Prostate gland (tissue), 2 donors: ENCODE results near the gene PCDH8. TPM values are rescaled to one million over a fixed set of nuclear protein-coding genes. Genes with fewer than 3 reads are reported as not detected.

Source experiments
- DNase-seq: peaks from one replicate; pipeline ENCODE4 v3.0.0-alpha.2; 2019; ENCODE audit warnings: low spot score
- H3K27ac ChIP-seq, 2 donors: fragments of 200-600 bp; sonication (generic); 2 replicates each; pipeline ENCODE4 v1.5.1; 2017 to 2019
- H3K27me3 ChIP-seq: fragments of 200-600 bp; sonication (generic); replicated peaks from 2 replicates; pipeline ENCODE4 v1.5.1; 2019; ENCODE audit not compliant: insufficient read depth
- H3K36me3 ChIP-seq, 2 donors: fragments of 200-600 bp; sonication (generic); 1 replicate in 1 of 2; 2 replicates in 1 of 2; pipeline versions ENCODE4 v1.5.1 to v1.8.1; 2017 to 2019
- H3K4me1 ChIP-seq: fragments of 200-600 bp; sonication (generic); replicated peaks from 2 replicates; pipeline ENCODE4 v1.5.1; 2019
- H3K4me3 ChIP-seq, 2 donors: fragments of 200-600 bp; sonication (generic); 2 replicates each; pipeline ENCODE4 v1.5.1; 2017 to 2019
- H3K9me3 ChIP-seq: fragments of 200-600 bp; sonication (generic); 2 replicates; pipeline ENCODE4 v1.5.1; 2017
- CTCF ChIP-seq, 4 experiments: fragments of 200-600 bp in 2 of 4; fragments of 450-650 bp in 2 of 4; sonication (generic) in 2 of 4; IDR thresholded peaks; 1 replicate in 3 of 4; 2 replicates in 1 of 4; pipeline ENCODE4 v1.5.1; 2016 to 2019; ENCODE audit warnings: antibody characterized with exemption in 4 of 4, mild to moderate bottlenecking in 2 of 4, moderate library complexity in 2 of 4
- POLR2A ChIP-seq: fragments of 450-650 bp; IDR thresholded peaks from one replicate; pipeline ENCODE4 v1.6.1; 2016; ENCODE audit warnings: antibody characterized with exemption, mild to moderate bottlenecking
- POLR2AphosphoS5 ChIP-seq: sonication (generic); formaldehyde crosslinking; IDR thresholded peaks from one replicate; pipeline ENCODE4 v1.6.1; 2017; ENCODE audit warnings: antibody characterized with exemption
- WGBS: methylation state at CpG from one replicate; pipeline ENCODE4 v1.1.5; 2018; 5-methylcytosine and 5-hydroxymethylcytosine counted together
- intact Hi-C: fragments of 100-400 bp; cut with DNase I; formaldehyde crosslinking; loops from one replicate; pipeline ENCODE4 v1.14.2; 2022
- total RNA-seq, 2 donors: library from RNA; depleted of rRNA; stranded (reverse); fragments of >200 nt; gene quantifications; one replicate each; pipeline ENCODE4 v1.1.0, GENCODE V29; 2016

Gene PCDH8
- total RNA-seq, 2 donors from 2014 or later = 6.0 to 9.5 TPM

- H3K27me3 ChIP-seq = peaks cover 29% of the 10 kb centered on the region
- TF ChIP-seq CTCF (IDR thresholded peaks at IDR 0.05) (no peak), POLR2AphosphoS5 (no peak), POLR2A (no peak)
- peaks cover 3% of the 10 kb centered on the region for H3K4me1 ChIP-seq
- H3K4me3 ChIP-seq = no peak overlapping the region
- intact Hi-C loops = no loop called here
- 10% methylated on average over 43 of the region's 75 CpGs for WGBS
- H3K27ac ChIP-seq = no peak overlapping the region
- no peak for DNase-seq
- no peaks in the 10 kb centered on the region for H3K9me3 ChIP-seq
- H3K36me3 ChIP-seq = no peaks in the 10 kb centered on the region
Observed at GRCh38 chr13:52847682-52848432, 583 bp downstream of the PCDH8 start.

- Histone ChIP-seq H3K27me3 (peaks cover 29% of the 10 kb centered on the region), H3K4me3 (no peak overlapping the region), H3K27ac (no peak overlapping the region), H3K36me3 (no peaks in the 10 kb centered on the region), H3K9me3 (no peaks in the 10 kb centered on the region), H3K4me1 (peaks cover 3% of the 10 kb centered on the region)
- TF ChIP-seq POLR2AphosphoS5 (no peak), CTCF (IDR thresholded peaks at IDR 0.05) (no peak), POLR2A (no peak)
- intact Hi-C loops = no loop called here
- DNase-seq = no peak
- 20% methylated on average over 1 of the region's 51 CpGs for WGBS
Observed at GRCh38 chr13:52847322-52847681, 1.1 kb downstream of the PCDH8 start.

- no peak overlapping the region for H3K27ac ChIP-seq
- 6% methylated on average over 65 of the region's 100 CpGs for WGBS
- H3K4me1 ChIP-seq = peaks cover 3% of the 10 kb centered on the region
- no peak overlapping the region for H3K4me3 ChIP-seq
- no peaks in the 10 kb centered on the region for H3K36me3 ChIP-seq
- DNase-seq = peak; percentile 44
- no peaks in the 10 kb centered on the region for H3K9me3 ChIP-seq
- H3K27me3 ChIP-seq = peaks cover 29% of the 10 kb centered on the region
- peak in 3 of 4 experiments; percentile 39 to 72 (median 44) for TF ChIP-seq CTCF (IDR thresholded peaks at IDR 0.05)
- no peak for TF ChIP-seq POLR2AphosphoS5
- intact Hi-C loops = no loop called here
Observed at GRCh38 chr13:52846567-52847321, 1.7 kb downstream of the PCDH8 start.

- Histone ChIP-seq H3K4me3 (peak overlapping the region; percentile 2 to 12), H3K27me3 (peaks cover 29% of the 10 kb centered on the region), H3K36me3 (no peaks in the 10 kb centered on the region), H3K4me1 (peaks cover 3% of the 10 kb centered on the region), H3K27ac (no peak overlapping the region), H3K9me3 (no peaks in the 10 kb centered on the region)
- intact Hi-C loops = no loop called here
- WGBS = 3% methylated on average over 44 of the region's 98 CpGs
- TF ChIP-seq POLR2AphosphoS5 (no peak), CTCF (IDR thresholded peaks at IDR 0.05) (peak in 3 of 4 experiments; percentile 7 to 38 (median 13))
- no peak for DNase-seq
Observed at GRCh38 chr13:52845766-52846566, 2.5 kb downstream of the PCDH8 start.
